ENCODE data around the gene SUCO. TPM values are rescaled to one million over a fixed set of nuclear protein-coding genes. Genes with fewer than 3 reads are reported as not detected.

SUCO gene
- total RNA-seq, 4 donors from 2014 or later, result 5.8 to 11.3 (median 6.4) TPM

- no peak for ATAC-seq
- no peak for DNase-seq
- in situ Hi-C loops (cut with MboI; ENCODE audit: low sequenced_read_pairs in 4 of 4), result no loop called here
- Histone ChIP-seq H3K27me3 (no peaks in the 10 kb centered on the region), H3K36me3 (no peaks in the 10 kb centered on the region), H3K4me1 (no peaks in the 10 kb centered on the region), H3K9me3 (no peaks in the 10 kb centered on the region), H3K27ac (no peak overlapping the region), H3K4me3 (no peak overlapping the region)
- no peak for TF ChIP-seq POLR2A (IDR thresholded peaks at IDR 0.05)
- no peak for TF ChIP-seq CTCF (IDR thresholded peaks at IDR 0.05 in 4 of 5, conservative IDR thresholded peaks at IDR 0.05 in 1 of 5)
- intact Hi-C loops (cut with DNase I; ENCODE audit: low total_unique reads), result no loop called here
Observed at GRCh38 chr1:172629638-172630037, 96.7 kb downstream of the SUCO start.

DNA sequence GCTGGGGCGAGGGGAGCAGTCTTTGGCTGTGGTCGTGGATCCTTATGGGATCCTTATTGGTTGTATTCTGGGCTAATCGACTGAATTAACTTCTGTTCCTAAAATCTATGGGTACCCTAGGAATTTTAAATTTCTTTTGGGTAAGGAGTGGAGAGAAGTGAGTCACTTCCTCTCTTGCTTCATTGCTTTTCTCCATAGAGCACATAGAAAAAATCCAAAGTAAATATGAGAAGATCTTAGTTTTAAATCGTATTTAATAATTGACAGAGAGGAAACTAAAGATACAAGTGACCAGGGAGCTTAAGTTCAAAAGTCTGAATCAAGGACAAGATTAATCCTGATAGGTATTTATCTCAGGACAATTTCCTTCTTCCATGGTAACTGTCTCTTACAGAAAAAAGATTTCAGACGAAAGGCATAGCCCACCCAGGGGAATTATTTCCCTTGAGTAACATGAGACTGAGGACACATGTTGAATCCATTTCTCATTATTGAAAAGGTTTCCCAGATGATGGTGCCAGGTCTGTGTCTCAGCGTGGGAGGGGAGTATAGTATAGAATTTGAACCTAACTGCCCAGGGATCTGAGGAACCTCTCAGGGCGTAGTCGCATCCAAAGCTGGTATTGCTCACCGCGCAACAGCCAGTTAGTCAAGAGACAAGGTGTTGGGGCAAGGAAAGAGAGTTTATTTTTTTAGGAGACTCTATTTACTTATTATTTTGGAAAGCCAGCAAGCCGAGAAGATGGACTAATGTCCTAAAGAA, 97.3 kb downstream of the SUCO start:
- no peak overlapping the region for H3K27ac ChIP-seq
- H3K4me1 ChIP-seq, result no peaks in the 10 kb centered on the region
- ATAC-seq, result no peak
- no peak for DNase-seq
- TF ChIP-seq CTCF (IDR thresholded peaks at IDR 0.05 in 4 of 5, conservative IDR thresholded peaks at IDR 0.05 in 1 of 5) (no peak), POLR2A (IDR thresholded peaks at IDR 0.05) (no peak)
- in situ Hi-C loops (cut with MboI; ENCODE audit: low sequenced_read_pairs in 4 of 4), result no loop called here
- intact Hi-C loops (cut with DNase I; ENCODE audit: low total_unique reads), result no loop called here
- no peaks in the 10 kb centered on the region for H3K9me3 ChIP-seq
- H3K36me3 ChIP-seq, result no peaks in the 10 kb centered on the region
- no peak overlapping the region for H3K4me3 ChIP-seq
- no peaks in the 10 kb centered on the region for H3K27me3 ChIP-seq

DNA sequence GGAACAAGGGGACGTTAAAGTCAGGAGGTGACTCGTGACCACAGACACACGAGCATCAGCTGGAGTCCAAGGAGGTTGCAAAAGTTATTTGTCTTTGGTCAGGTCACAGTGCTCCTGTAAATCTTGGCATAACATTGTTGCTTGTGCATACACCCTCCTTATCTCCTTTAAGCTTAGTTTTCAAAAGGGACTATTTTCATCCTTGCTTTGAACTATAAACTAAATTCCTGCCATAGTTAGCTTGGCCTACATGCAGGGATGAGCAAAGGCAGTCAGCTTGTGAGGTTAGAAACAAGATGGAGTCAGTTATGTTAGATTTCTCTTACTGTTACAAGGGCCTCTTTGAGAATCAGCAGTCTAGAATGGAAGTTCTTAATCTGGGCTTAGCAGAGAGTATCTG, 97.9 kb downstream of the SUCO start:
- Histone ChIP-seq H3K27me3 (no peaks in the 10 kb centered on the region), H3K4me1 (no peaks in the 10 kb centered on the region), H3K4me3 (no peak overlapping the region), H3K27ac (no peak overlapping the region), H3K9me3 (no peaks in the 10 kb centered on the region), H3K36me3 (no peaks in the 10 kb centered on the region)
- TF ChIP-seq CTCF (IDR thresholded peaks at IDR 0.05 in 4 of 5, conservative IDR thresholded peaks at IDR 0.05 in 1 of 5) (no peak), POLR2A (IDR thresholded peaks at IDR 0.05) (no peak)
- DNase-seq (no peak), ATAC-seq (no peak)
- intact Hi-C loops (cut with DNase I; ENCODE audit: low total_unique reads) (no loop called here), in situ Hi-C loops (cut with MboI; ENCODE audit: low sequenced_read_pairs in 4 of 4) (no loop called here)

DNA sequence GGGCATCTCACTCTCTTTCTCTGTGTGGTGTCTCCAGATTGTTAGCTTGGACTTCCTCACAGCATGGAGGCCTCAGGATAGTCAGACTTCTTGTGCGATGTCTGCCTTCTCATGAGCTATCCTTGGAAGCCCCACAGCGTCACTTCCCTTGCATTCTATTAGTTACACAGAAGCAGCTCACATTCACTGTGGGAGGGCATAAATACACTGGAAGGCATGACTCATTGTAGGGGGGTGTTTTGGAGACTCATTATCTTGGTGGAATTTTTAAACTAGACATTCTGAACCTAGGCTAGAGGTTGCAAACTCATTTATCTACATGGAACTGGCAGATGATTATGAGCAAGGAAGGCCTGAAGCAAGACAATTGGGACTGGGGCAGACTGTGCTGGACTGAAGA, 104.6 kb downstream of the SUCO start:
- Histone ChIP-seq H3K27ac (no peak overlapping the region), H3K4me3 (no peak overlapping the region), H3K36me3 (no peaks in the 10 kb centered on the region), H3K9me3 (no peaks in the 10 kb centered on the region), H3K27me3 (no peaks in the 10 kb centered on the region), H3K4me1 (no peaks in the 10 kb centered on the region)
- TF ChIP-seq CTCF (IDR thresholded peaks at IDR 0.05 in 4 of 5, conservative IDR thresholded peaks at IDR 0.05 in 1 of 5) (no peak), POLR2A (IDR thresholded peaks at IDR 0.05) (no peak)
- DNase-seq (no peak), ATAC-seq (no peak)
- intact Hi-C loops (cut with DNase I; ENCODE audit: low total_unique reads) (no loop called here), in situ Hi-C loops (cut with MboI; ENCODE audit: low sequenced_read_pairs in 4 of 4) (no loop called here)

DNA sequence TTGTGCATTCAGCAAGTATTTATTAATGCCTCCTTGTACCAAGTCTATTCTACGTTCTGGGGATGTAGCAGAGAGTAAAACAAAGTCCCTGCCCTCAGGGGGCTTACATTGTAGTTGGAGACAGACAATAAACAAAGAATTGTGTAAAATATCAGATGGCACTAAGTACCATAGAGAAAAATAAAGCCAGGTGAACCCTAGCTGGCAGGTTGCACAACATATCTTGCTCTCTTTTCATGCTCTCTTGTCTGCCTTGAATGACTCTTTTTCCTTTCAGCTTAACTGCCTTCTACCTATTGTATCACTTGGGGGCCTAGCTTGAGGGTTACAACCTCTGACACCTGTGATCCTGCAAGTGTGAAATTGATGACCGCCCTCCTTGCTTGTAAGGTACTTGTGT, 105.3 kb downstream of the SUCO start:
- Histone ChIP-seq H3K27ac (no peak overlapping the region), H3K36me3 (no peaks in the 10 kb centered on the region), H3K4me3 (no peak overlapping the region), H3K4me1 (no peaks in the 10 kb centered on the region), H3K9me3 (no peaks in the 10 kb centered on the region), H3K27me3 (no peaks in the 10 kb centered on the region)
- intact Hi-C loops (cut with DNase I; ENCODE audit: low total_unique reads), result no loop called here
- no peak for TF ChIP-seq CTCF (IDR thresholded peaks at IDR 0.05 in 4 of 5, conservative IDR thresholded peaks at IDR 0.05 in 1 of 5)
- TF ChIP-seq POLR2A (IDR thresholded peaks at IDR 0.05), result no peak
- in situ Hi-C loops (cut with MboI; ENCODE audit: low sequenced_read_pairs in 4 of 4), result no loop called here
- DNase-seq (no peak), ATAC-seq (no peak)

Data from gastrocnemius medialis (tissue), 4 donors.